ENCODE data around the gene SNX14. TPM values are rescaled to one million over a fixed set of nuclear protein-coding genes. Genes with fewer than 3 reads are reported as not detected.
"Not testable (repeated sequence)": the region's sequence is repeated elsewhere in the genome, so short reads cannot be mapped to it uniquely, and the experiment has no call there.

The SNX14 gene
- total RNA-seq, 1 experiment from 2014 or later, result 72.9 TPM

GRCh38 chr6:85641522-85641896 is 47.9 kb upstream of the SNX14 start:
- intact Hi-C loops (cut with micrococcal nuclease; ENCODE audit: unreplicated experiment), result loop anchor here (5.0 kb wide), 2 partner anchors 49 to 1296 kb away; partner anchors contain the start of genes HTR1E and SNX14
- Mint-ChIP-seq H3K4me1 (ENCODE audit: low read depth, unreplicated experiment) (peaks cover 52% of the 10 kb centered on the region), H3K27me3 (ENCODE audit: unreplicated experiment) (no peaks in the 10 kb centered on the region), H3K27ac (ENCODE audit: unreplicated experiment) (peak overlapping the region; percentile 89), H3K9me3 (ENCODE audit: low read depth, unreplicated experiment) (no peaks in the 10 kb centered on the region), H3K36me3 (ENCODE audit: insufficient read depth, unreplicated experiment) (peaks cover 91% of the 10 kb centered on the region), H3K4me3 (ENCODE audit: low read depth, unreplicated experiment) (peak overlapping the region; percentile 88)
- no peak for TF ChIP-seq CTCF (IDR thresholded peaks at IDR 0.05; ENCODE audit: unreplicated experiment)
- BruUV-seq (replicated peaks), result no TSS peak
- no peak for DNase-seq
- CTCF ChIA-PET, result interaction anchor here (0.9 kb wide), 1 partner anchor 47 kb away, joined by 3 read pairs; no protein-coding TSS in a partner anchor

- intact Hi-C loops (cut with micrococcal nuclease; ENCODE audit: unreplicated experiment), result loop anchor here (5.0 kb wide), 2 partner anchors 49 to 1296 kb away; partner anchors contain the start of genes HTR1E and SNX14
- DNase-seq, result no peak
- Mint-ChIP-seq H3K36me3 (ENCODE audit: insufficient read depth, unreplicated experiment) (peaks cover 98% of the 10 kb centered on the region), H3K9me3 (ENCODE audit: low read depth, unreplicated experiment) (no peaks in the 10 kb centered on the region), H3K27me3 (ENCODE audit: unreplicated experiment) (no peaks in the 10 kb centered on the region), H3K27ac (ENCODE audit: unreplicated experiment) (peak overlapping the region; percentile 89), H3K4me1 (ENCODE audit: low read depth, unreplicated experiment) (peaks cover 50% of the 10 kb centered on the region), H3K4me3 (ENCODE audit: low read depth, unreplicated experiment) (peak overlapping the region; percentile 88)
- no peak for TF ChIP-seq CTCF (IDR thresholded peaks at IDR 0.05; ENCODE audit: unreplicated experiment)
- BruUV-seq (replicated peaks), result no TSS peak
- CTCF ChIA-PET, result interaction anchor here (0.9 kb wide), 1 partner anchor 48 kb away, joined by 3 read pairs; no protein-coding TSS in a partner anchor
These were observed 47.2 kb upstream of the SNX14 start for GRCh38 chr6:85640821-85641220.

DNA sequence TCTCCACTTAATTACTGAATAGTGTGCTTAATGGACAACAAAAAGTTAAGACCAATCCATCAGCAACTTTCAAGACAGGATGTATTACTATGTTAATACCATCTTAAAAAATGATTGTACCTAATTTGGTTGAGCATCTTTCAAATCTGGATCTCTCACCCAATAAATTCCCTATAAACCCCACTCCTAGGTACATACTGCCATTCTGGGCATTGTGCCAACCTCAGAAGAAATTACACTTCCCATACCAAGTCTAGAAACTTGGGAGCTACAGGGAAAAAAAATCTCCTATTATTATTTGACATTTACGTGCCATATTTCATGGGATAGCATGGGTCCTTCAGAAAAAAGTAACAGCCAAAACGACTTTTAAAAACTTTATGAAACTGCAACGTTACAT is 43.9 kb upstream of the SNX14 start:
- DNase-seq, result no peak
- Mint-ChIP-seq H3K36me3 (ENCODE audit: insufficient read depth, unreplicated experiment) (peaks cover 98% of the 10 kb centered on the region), H3K27ac (ENCODE audit: unreplicated experiment) (no peak overlapping the region), H3K4me3 (ENCODE audit: low read depth, unreplicated experiment) (no peak overlapping the region), H3K9me3 (ENCODE audit: low read depth, unreplicated experiment) (no peaks in the 10 kb centered on the region), H3K27me3 (ENCODE audit: unreplicated experiment) (no peaks in the 10 kb centered on the region), H3K4me1 (ENCODE audit: low read depth, unreplicated experiment) (peaks cover 40% of the 10 kb centered on the region)
- intact Hi-C loops (cut with micrococcal nuclease; ENCODE audit: unreplicated experiment), result no loop called here
- CTCF ChIA-PET, result no interaction called here
- BruUV-seq (replicated peaks), result TSS peak; percentile 0
- TF ChIP-seq CTCF (IDR thresholded peaks at IDR 0.05; ENCODE audit: unreplicated experiment), result no peak

GRCh38 chr6:85632164-85632942 is 38.7 kb upstream of the SNX14 start:
- H3K27ac Mint-ChIP-seq (ENCODE audit: unreplicated experiment), result no peak overlapping the region
- DNase-seq, result no peak
- no peaks in the 10 kb centered on the region for H3K27me3 Mint-ChIP-seq (ENCODE audit: unreplicated experiment)
- CTCF ChIA-PET, result no interaction called here
- no peak overlapping the region for H3K4me3 Mint-ChIP-seq (ENCODE audit: low read depth, unreplicated experiment)
- H3K9me3 Mint-ChIP-seq (ENCODE audit: low read depth, unreplicated experiment), result no peaks in the 10 kb centered on the region
- BruUV-seq (replicated peaks), result no TSS peak
- H3K4me1 Mint-ChIP-seq (ENCODE audit: low read depth, unreplicated experiment), result peaks cover 19% of the 10 kb centered on the region
- peaks cover 85% of the 10 kb centered on the region for H3K36me3 Mint-ChIP-seq (ENCODE audit: insufficient read depth, unreplicated experiment)
- intact Hi-C loops (cut with micrococcal nuclease; ENCODE audit: unreplicated experiment), result no loop called here
- no peak for TF ChIP-seq CTCF (IDR thresholded peaks at IDR 0.05; ENCODE audit: unreplicated experiment)

GRCh38 chr6:85631117-85631516 is 37.5 kb upstream of the SNX14 start:
- CTCF ChIA-PET; H3K4me3 Mint-ChIP-seq (ENCODE audit: low read depth, unreplicated experiment); H3K9me3 Mint-ChIP-seq (ENCODE audit: low read depth, unreplicated experiment); BruUV-seq (replicated peaks); intact Hi-C loops (cut with micrococcal nuclease; ENCODE audit: unreplicated experiment); H3K27me3 Mint-ChIP-seq (ENCODE audit: unreplicated experiment); DNase-seq; H3K27ac Mint-ChIP-seq (ENCODE audit: unreplicated experiment): not testable (repeated sequence)
- H3K4me1 Mint-ChIP-seq (ENCODE audit: low read depth, unreplicated experiment), result peaks cover 20% of the 10 kb centered on the region
- H3K36me3 Mint-ChIP-seq (ENCODE audit: insufficient read depth, unreplicated experiment), result peaks cover 85% of the 10 kb centered on the region

Data from Calu3 (cell line).